ENCODE results near the gene KCNH5. TPM values are rescaled to one million over a fixed set of nuclear protein-coding genes. Genes with fewer than 3 reads are reported as not detected.

KCNH5 gene
- total RNA-seq, 4 donors from 2014 or later, result not detected

GRCh38 chr14:62673014-62673755 is 372.1 kb downstream of the KCNH5 start:
- TF ChIP-seq, protein P1, sequence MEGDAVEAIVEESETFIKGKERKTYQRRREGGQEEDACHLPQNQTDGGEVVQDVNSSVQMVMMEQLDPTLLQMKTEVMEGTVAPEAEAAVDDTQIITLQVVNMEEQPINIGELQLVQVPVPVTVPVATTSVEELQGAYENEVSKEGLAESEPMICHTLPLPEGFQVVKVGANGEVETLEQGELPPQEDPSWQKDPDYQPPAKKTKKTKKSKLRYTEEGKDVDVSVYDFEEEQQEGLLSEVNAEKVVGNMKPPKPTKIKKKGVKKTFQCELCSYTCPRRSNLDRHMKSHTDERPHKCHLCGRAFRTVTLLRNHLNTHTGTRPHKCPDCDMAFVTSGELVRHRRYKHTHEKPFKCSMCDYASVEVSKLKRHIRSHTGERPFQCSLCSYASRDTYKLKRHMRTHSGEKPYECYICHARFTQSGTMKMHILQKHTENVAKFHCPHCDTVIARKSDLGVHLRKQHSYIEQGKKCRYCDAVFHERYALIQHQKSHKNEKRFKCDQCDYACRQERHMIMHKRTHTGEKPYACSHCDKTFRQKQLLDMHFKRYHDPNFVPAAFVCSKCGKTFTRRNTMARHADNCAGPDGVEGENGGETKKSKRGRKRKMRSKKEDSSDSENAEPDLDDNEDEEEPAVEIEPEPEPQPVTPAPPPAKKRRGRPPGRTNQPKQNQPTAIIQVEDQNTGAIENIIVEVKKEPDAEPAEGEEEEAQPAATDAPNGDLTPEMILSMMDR (IDR thresholded peaks at IDR 0.05; ENCODE audit: low read depth), result no peak

GRCh38 chr14:62670526-62670925 is 374.7 kb downstream of the KCNH5 start:
- TF ChIP-seq, protein P1 (IDR thresholded peaks at IDR 0.05; ENCODE audit: low read depth), result no peak

DNA sequence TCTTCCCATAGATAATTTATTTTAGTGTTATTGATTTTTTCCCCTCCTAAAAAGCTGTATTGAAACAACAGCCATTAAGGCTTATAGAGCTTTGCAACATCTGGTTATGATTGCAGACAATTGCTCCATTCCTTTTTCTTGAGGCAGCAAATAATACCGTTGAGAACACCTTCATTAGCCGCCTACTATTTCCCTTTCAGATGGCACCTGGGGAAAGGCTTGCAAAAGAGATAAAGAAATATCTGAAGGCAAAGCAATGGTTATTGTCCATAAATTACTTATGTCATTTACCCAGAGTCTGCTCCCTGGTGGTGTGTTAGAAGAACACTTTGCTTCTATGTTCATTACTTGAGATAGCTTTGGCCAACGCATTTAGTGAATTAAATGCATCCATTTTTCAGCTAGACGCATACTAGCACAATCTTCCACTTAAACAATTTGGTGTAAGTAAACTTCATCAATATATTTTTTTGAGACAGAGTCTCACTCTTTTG is 377.8 kb downstream of the KCNH5 start:
- TF ChIP-seq, protein P1 (IDR thresholded peaks at IDR 0.05; ENCODE audit: low read depth), result no peak

DNA sequence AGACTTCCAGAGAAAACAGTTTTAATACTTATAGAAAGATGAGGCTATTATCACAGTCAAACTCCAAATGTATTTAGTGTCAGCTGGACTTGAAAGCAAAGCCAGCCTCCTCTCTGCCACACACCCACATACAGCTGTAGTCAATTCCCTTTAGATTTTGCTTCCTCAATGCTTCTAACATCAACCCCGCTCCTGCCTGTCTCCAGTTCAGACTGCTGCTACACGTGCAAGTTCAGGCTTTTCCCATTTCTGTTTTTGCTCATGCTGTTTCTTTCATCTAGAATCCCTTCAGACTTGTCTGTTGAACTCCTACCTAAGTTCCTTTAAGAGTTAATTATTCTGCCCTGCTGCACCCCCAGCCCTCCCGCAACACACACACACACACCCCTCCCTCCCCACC is 380.0 kb downstream of the KCNH5 start:
- TF ChIP-seq, protein P1 (IDR thresholded peaks at IDR 0.05; ENCODE audit: low read depth), result no peak

DNA sequence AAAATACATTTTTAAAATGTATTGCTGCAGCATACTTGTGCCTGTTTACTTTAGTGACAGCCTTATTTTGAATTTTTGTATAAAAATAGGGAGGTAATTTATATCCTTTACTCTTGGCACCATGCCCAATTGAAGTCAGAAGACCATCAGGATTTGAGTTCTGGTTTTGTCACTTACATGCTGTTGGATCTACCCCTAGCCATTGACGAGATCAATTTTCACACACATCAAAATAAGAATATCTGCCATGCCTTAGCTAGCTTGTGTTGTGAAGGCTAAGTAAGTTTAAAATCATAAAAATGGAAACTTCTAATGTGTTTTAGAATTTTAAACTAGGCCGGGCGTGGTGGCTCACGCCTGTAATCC is 381.8 kb downstream of the KCNH5 start:
- TF ChIP-seq, protein P1 (IDR thresholded peaks at IDR 0.05; ENCODE audit: low read depth), result no peak

DNA sequence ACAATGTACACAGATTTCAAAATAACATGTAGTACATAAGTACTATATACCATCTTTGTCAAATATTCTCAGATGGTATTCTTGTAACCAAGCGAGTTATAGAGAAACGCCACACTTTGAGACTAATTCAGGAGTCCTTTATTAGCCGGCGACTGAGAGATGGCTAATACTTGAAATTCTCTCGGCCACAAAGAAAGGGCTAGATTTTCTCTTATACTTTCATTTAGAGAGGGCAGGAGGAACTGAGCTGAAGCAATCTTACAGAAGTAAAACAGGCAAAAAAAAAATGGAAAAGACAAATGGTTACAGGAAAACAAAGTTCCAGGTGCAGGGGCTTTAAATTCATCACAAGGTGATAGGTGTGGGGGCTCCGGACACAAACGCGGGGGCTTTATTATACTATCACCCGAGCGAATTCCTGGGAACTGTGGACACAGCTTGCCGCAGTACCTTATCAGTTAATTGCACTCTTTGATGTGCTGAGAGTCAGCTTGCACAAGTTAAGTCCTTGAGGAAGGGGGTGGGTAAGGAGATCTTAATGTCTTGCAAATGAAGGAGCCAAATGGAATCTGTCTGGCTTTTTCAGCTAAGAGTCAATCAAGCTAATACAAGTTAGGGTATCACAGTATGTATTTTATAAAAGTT is 382.3 kb downstream of the KCNH5 start:
- TF ChIP-seq, protein P1 (IDR thresholded peaks at IDR 0.05; ENCODE audit: low read depth), result no peak

DNA sequence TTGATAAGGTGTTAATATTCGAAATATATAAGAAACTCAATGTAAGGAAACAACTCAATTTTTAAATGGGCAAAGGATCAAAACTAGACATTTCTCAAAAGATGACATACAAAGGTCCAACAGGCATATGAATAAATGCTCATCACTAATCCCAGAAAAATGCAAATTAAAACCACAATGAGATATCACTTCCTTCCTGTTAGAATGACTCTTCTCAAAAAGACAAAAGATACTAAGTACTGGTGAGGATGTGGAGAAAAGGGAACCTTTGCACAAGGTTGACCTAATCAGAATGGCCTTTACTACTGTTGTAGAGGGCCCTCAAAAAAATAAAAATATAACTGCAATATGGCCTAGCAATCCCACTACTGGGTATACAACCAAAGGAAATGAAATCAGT is 383.4 kb downstream of the KCNH5 start:
- TF ChIP-seq, protein P1 (IDR thresholded peaks at IDR 0.05; ENCODE audit: low read depth), result no peak

Measured in subcutaneous adipose tissue (tissue), 4 donors.